IMR-90 (cell line): ENCODE data around the gene ZNF362. TPM values are rescaled to one million over a fixed set of nuclear protein-coding genes. Genes with fewer than 3 reads are reported as not detected.

Experiments used
- ATAC-seq: fragments of 200-7000 bp; cut with Tn5 transposase; 2 replicates; pipeline ENCODE4 v1.9.1; 2020; ENCODE audit warnings: low read depth, mild to moderate bottlenecking, moderate library complexity
- BruUV-seq: library from RNA; stranded (reverse); fragments of 400-500 nt; replicated peaks from 2 replicates; lab custom pipeline; 2021; lab: Mats Ljungman, UMichigan
- CTCF ChIA-PET: fragments of 300-600 bp; formaldehyde crosslinking; extraction: SDS; loops from one replicate; lab custom pipeline; 2021; ENCODE audit warnings: antibody characterized with exemption; lab: Yijun Ruan, JAX
- POLR2A ChIA-PET: fragments of 300-600 bp; sonication (Branson Sonifier 250); formaldehyde crosslinking; loops from one replicate; lab custom pipeline; 2022; ENCODE audit warnings: antibody characterized with exemption; ENCODE audit not compliant: unreplicated experiment; lab: Charles Lee
- DNase-seq: peaks from one replicate; pipeline ENCODE4 v3.0.0; 2013
- H2AFZ ChIP-seq: replicated peaks from 2 replicates; pipeline ENCODE3; 2013; ENCODE audit warnings: low read length, mild to moderate bottlenecking; ENCODE audit not compliant: poor library complexity
- H2AK5ac ChIP-seq: 2 replicates; pipeline ENCODE4 v1.6.1; 2013; ENCODE audit warnings: low read depth, low read length, inconsistent platforms
- H2AK9ac ChIP-seq: replicated peaks from 2 replicates; pipeline ENCODE3; 2013; ENCODE audit warnings: mild to moderate bottlenecking, low read depth, low read length, moderate library complexity; ENCODE audit not compliant: poor library complexity
- H2BK120ac ChIP-seq: 2 replicates; pipeline ENCODE4 v1.6.1; 2013; ENCODE audit warnings: low read depth, low read length, inconsistent platforms
- H2BK15ac ChIP-seq: 3 replicates; pipeline ENCODE4 v1.6.1; 2013; ENCODE audit warnings: low read depth, low read length, inconsistent platforms
- H2BK20ac ChIP-seq: 2 replicates; pipeline ENCODE4 v1.6.1; 2013; ENCODE audit warnings: low read depth, mild to moderate bottlenecking, inconsistent platforms, low read length, moderate library complexity
- H2BK5ac ChIP-seq: 2 replicates; pipeline ENCODE4 v1.6.1; 2013; ENCODE audit warnings: mild to moderate bottlenecking, low read depth, low read length, inconsistent platforms; ENCODE audit not compliant: poor library complexity, severe bottlenecking
- H3K14ac ChIP-seq: replicated peaks from 2 replicates; pipeline ENCODE4 v1.6.1; 2013; ENCODE audit warnings: low read depth, low read length, inconsistent platforms
- H3K18ac ChIP-seq: 2 replicates; pipeline ENCODE4 v1.6.1; 2013; ENCODE audit warnings: low read depth, low read length, control low read depth
- H3K23ac ChIP-seq: 2 replicates; pipeline ENCODE4 v1.6.1; 2013; ENCODE audit warnings: low read depth, low read length, inconsistent platforms
- H3K27ac ChIP-seq: 2 replicates; pipeline ENCODE4 v1.5.1; 2013; ENCODE audit warnings: mild to moderate bottlenecking, control low read depth, low read length; ENCODE audit not compliant: insufficient read depth
- H3K27me3 ChIP-seq: 2 replicates; pipeline ENCODE4 v1.6.1; 2013; ENCODE audit warnings: low read length; ENCODE audit not compliant: control insufficient read depth, insufficient read depth
- H3K36me3 ChIP-seq: 2 replicates; pipeline ENCODE4 v1.6.1; 2013; ENCODE audit warnings: low read length, mixed read lengths; ENCODE audit not compliant: control insufficient read depth, insufficient read depth
- H3K4ac ChIP-seq: 2 replicates; pipeline ENCODE4 v1.6.1; 2013; ENCODE audit warnings: low read depth, low read length, inconsistent platforms
- H3K4me1 ChIP-seq: 2 replicates; pipeline ENCODE4 v1.6.1; 2013; ENCODE audit warnings: low read length, mixed read lengths; ENCODE audit not compliant: control insufficient read depth, insufficient read depth
- H3K4me2 ChIP-seq: 2 replicates; pipeline ENCODE4 v1.6.1; 2013; ENCODE audit warnings: low read depth, mild to moderate bottlenecking, control low read depth, low read length, moderate library complexity
- H3K4me3 ChIP-seq: 2 replicates; pipeline ENCODE4 v1.5.1; 2013; ENCODE audit warnings: low read depth, mild to moderate bottlenecking, control low read depth, low read length, moderate library complexity; ENCODE audit not compliant: insufficient read depth
- H3K56ac ChIP-seq: 2 replicates; pipeline ENCODE4 v1.6.1; 2013; ENCODE audit warnings: low read length, inconsistent platforms; ENCODE audit not compliant: insufficient read depth; ENCODE audit errors: extremely low read depth
- H3K79me1 ChIP-seq, 2 experiments: 2 replicates each; pipeline ENCODE4 v1.6.1; 2013; ENCODE audit warnings: low read length in 2 of 2, inconsistent platforms in 1 of 2, low read depth in 1 of 2
- H3K9ac ChIP-seq: 2 replicates; pipeline ENCODE4 v1.6.1; 2013; ENCODE audit warnings: low read depth, low read length, control low read depth
- H3K9me1 ChIP-seq: 2 replicates; pipeline ENCODE4 v1.6.1; 2013; ENCODE audit warnings: low read length, inconsistent platforms; ENCODE audit not compliant: insufficient read depth
- H3K9me3 ChIP-seq: 2 replicates; pipeline ENCODE4 v1.6.1; 2013; ENCODE audit warnings: low read length; ENCODE audit not compliant: control insufficient read depth, insufficient read depth
- H4K20me1 ChIP-seq: 2 replicates; pipeline ENCODE4 v1.6.1; 2013; ENCODE audit warnings: low read length, inconsistent platforms; ENCODE audit not compliant: insufficient read depth
- H4K5ac ChIP-seq: 2 replicates; pipeline ENCODE4 v1.6.1; 2013; ENCODE audit warnings: mild to moderate bottlenecking, low read depth, low read length, control low read depth
- H4K8ac ChIP-seq, 2 experiments: 2 replicates each; pipeline ENCODE4 v1.6.1; 2013; ENCODE audit warnings: low read depth in 2 of 2, low read length in 2 of 2, control low read depth in 1 of 2, inconsistent platforms in 1 of 2
- H4K91ac ChIP-seq: 2 replicates; pipeline ENCODE4 v1.6.1; 2013; ENCODE audit warnings: low read depth, low read length, inconsistent platforms; ENCODE audit not compliant: insufficient read depth
- CHD1 ChIP-seq: IDR thresholded peaks from 2 replicates; pipeline ENCODE4 v1.6.1; 2012; ENCODE audit warnings: low read depth, low read length, improper control_type of control experiment
- MXI1 ChIP-seq: IDR thresholded peaks from 2 replicates; pipeline ENCODE4 v1.6.1; 2012; ENCODE audit warnings: low read depth, mild to moderate bottlenecking, low read length, moderate library complexity, borderline replicate concordance
- POLR2A ChIP-seq: IDR thresholded peaks from 2 replicates; pipeline ENCODE4 v1.6.1; 2012; ENCODE audit warnings: mild to moderate bottlenecking, low read depth, low read length
- WGBS, 2 experiments: methylation state at CpG; one replicate each; pipeline versions ENCODE4 v1.1.5 to v1.1.7; 2013; ENCODE audit warnings: missing lambda C conversion rate in 2 of 2; ENCODE audit not compliant: insufficient read length in 1 of 2; ENCODE audit errors: extremely low coverage in 2 of 2; 5-methylcytosine and 5-hydroxymethylcytosine counted together
- dilution Hi-C: fragments of 300-500 bp; cut with HindIII; formaldehyde crosslinking; loops from one replicate; pipeline ENCODE4 v1.14.3; 2018; ENCODE audit warnings: low sequenced_read_pairs; ENCODE audit not compliant: unreplicated experiment
- in situ Hi-C: fragments of 300-500 bp; cut with MboI; formaldehyde crosslinking; loops from 3 replicates; pipeline ENCODE4 v1.14.3; 2019; ENCODE audit warnings: low sequenced_read_pairs, inconsistent platforms, mixed read lengths
- intact Hi-C: fragments of 100-400 bp; cut with micrococcal nuclease; formaldehyde crosslinking; loops from 2 replicates; pipeline ENCODE4 v1.10.0; 2022
- polyA plus RNA-seq, 3 experiments: library from polyadenylated mRNA; depleted of rRNA; stranded (reverse); fragments of >200 nt; gene quantifications; 2 replicates each; pipeline ENCODE4 v1.2.3, GENCODE V29; 2012; ENCODE audit warnings: low replicate concordance in 1 of 3
- total RNA-seq: library from RNA; depleted of rRNA; stranded (reverse); fragments of >200 nt; gene quantifications from 2 replicates; pipeline ENCODE4 v1.2.3, GENCODE V29; 2012
- TF ChIP-seq, protein P1 (sequence below): fragments of 150-350 bp; IDR thresholded peaks from 2 replicates; pipeline ENCODE4 v1.6.1; 2016; ENCODE audit warnings: low read depth, mild to moderate bottlenecking, low read length, moderate library complexity, borderline replicate concordance
- TF ChIP-seq, protein P2 (sequence below): conservative IDR thresholded peaks from 2 replicates; pipeline ENCODE4 v1.5.1; 2012; ENCODE audit warnings: mild to moderate bottlenecking, low read depth, low read length, improper control_type of control experiment

Gene ZNF362
- total and polyA plus RNA-seq, 2 of the 4 experiments (the other 2 are of a cell fraction), result 5.7 to 12.9 TPM

- TF ChIP-seq, protein P1, sequence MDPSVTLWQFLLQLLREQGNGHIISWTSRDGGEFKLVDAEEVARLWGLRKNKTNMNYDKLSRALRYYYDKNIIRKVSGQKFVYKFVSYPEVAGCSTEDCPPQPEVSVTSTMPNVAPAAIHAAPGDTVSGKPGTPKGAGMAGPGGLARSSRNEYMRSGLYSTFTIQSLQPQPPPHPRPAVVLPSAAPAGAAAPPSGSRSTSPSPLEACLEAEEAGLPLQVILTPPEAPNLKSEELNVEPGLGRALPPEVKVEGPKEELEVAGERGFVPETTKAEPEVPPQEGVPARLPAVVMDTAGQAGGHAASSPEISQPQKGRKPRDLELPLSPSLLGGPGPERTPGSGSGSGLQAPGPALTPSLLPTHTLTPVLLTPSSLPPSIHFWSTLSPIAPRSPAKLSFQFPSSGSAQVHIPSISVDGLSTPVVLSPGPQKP, result no peak
- no peak for TF ChIP-seq POLR2A
- peak; percentile 81 for TF ChIP-seq MXI1
Observed at GRCh38 chr1:33342041-33342723, 85.9 kb downstream of the ZNF362 start (continued).

- Histone ChIP-seq H4K5ac (peak overlapping the region; percentile 43; the same call in 1 of the 2 replicates), H3K18ac (peak overlapping the region; percentile 80; the same call in 1 of the 2 replicates), H3K56ac (no peak overlapping the region), H4K8ac (peak overlapping the region in 1 of 2 experiments; percentile 27; a peak in 2 of 4 replicates), H2BK20ac (peak overlapping the region; percentile 41; the same call in 1 of the 2 replicates), H3K4me1 (peaks cover 43% of the 10 kb centered on the region), H2BK15ac (0 out of 3 replicates have a peak overlapping the region, but pooled peaks have one; percentile 30), H2AFZ (no peak overlapping the region), H3K14ac (peak overlapping the region; percentile 41), H3K9ac (peak overlapping the region; percentile 7; the same call in 1 of the 2 replicates), H3K27me3 (no peaks in the 10 kb centered on the region), H3K27ac (peak overlapping the region; percentile 67), H2AK9ac (no peak overlapping the region), H4K20me1 (peaks cover 84% of the 10 kb centered on the region), H3K4me2 (peak overlapping the region; percentile 33), H3K9me1 (peaks cover 27% of the 10 kb centered on the region), H4K91ac (peak overlapping the region; percentile 37; the same call in 1 of the 2 replicates), H3K9me3 (no peaks in the 10 kb centered on the region), H3K23ac (peak overlapping the region; percentile 79), H2BK120ac (peak overlapping the region; percentile 23), H3K4ac (peak overlapping the region; percentile 69), H2BK5ac (peak overlapping the region; percentile 99), H2AK5ac (peak overlapping the region; percentile 59), H3K4me3 (no peak overlapping the region), H3K36me3 (peaks cover 19% of the 10 kb centered on the region), H3K79me1 (peaks cover 0 to 46% of the 10 kb centered on the region in 2 experiments; a peak in 2 of 4 replicates)
- WGBS, 2 experiments, result no CpG with 5 or more reads among the region's 5 CpGs
- TF ChIP-seq, protein P2, sequence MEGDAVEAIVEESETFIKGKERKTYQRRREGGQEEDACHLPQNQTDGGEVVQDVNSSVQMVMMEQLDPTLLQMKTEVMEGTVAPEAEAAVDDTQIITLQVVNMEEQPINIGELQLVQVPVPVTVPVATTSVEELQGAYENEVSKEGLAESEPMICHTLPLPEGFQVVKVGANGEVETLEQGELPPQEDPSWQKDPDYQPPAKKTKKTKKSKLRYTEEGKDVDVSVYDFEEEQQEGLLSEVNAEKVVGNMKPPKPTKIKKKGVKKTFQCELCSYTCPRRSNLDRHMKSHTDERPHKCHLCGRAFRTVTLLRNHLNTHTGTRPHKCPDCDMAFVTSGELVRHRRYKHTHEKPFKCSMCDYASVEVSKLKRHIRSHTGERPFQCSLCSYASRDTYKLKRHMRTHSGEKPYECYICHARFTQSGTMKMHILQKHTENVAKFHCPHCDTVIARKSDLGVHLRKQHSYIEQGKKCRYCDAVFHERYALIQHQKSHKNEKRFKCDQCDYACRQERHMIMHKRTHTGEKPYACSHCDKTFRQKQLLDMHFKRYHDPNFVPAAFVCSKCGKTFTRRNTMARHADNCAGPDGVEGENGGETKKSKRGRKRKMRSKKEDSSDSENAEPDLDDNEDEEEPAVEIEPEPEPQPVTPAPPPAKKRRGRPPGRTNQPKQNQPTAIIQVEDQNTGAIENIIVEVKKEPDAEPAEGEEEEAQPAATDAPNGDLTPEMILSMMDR, result no peak
- no peak for TF ChIP-seq CHD1
- no peak for TF ChIP-seq POLR2A
- TF ChIP-seq MXI1, result no peak
- ChIA-PET POLR2A (no interaction called here), CTCF (interaction anchor here (0.7 kb wide), 1 partner anchor 128 kb away, joined by 3 read pairs; no protein-coding TSS in a partner anchor)
- intact Hi-C loops (no loop called here), in situ Hi-C loops (no loop called here), dilution Hi-C loops (no loop called here)
- no peak for DNase-seq
- ATAC-seq, result no peak
- BruUV-seq, result no TSS peak
Observed at GRCh38 chr1:33343539-33343938, 87.2 kb downstream of the ZNF362 start.
